ENCODE data around the gene IGDCC3.

IGDCC3 gene

DNA sequence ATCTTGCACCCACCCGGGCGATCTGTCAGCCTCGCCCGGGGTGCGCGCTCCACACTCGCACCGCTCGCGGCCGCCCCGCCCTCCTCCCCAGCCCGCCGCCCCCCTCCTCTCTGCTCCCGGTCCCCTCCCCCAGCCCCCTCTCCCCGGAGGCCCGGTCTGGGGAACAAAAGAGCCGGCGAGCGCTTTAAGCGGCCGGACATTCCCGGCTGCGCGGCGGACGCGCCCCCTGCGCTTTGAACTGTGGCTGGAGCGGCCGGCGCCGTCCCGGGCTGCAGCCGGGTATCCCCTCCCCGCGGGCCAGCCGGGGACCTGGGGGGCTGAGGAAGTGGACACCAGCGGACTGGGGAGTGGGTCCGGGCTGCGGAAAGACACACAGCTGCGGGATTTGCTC lies at the start of gene IGDCC3:
IGDCC3 (minus strand) TSS at position 27 of the 391 bp plus-strand sequence. CDS start 214 bp downstream, outside the sequence.
- DNase-seq = no peak

DNA sequence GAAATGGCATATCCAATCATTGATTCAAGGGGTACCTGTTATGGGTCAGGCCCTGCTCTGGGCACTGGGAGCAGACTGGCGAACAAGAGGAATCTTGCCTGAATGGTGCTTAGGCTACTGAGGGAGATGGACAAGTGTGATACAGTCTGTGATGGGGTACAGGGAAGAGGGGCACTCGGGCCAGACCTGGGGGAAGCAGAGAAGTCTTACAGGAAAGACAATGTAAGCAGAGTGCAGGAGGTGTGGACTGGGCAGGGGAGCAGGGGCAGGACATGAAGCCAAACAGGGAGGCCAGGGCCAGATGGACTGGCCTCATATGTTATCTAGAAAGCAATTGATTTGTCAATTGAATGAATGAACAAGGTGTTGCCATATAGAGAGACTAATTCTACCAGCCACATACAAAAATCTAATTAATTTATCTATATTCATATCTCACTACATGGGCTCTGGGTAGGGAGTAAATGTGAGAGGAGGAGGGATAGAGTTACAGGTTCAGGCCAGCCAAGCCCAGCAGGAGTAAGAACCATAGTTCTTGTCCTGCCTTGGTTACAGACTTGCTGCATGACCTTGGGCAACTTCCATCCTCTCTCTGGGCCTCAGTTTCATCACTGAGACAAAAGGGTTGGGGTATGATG lies 48.5 kb upstream of the IGDCC3 start:
- no peak for DNase-seq

GRCh38 chr15:65424683-65425082 lies 46.9 kb upstream of the IGDCC3 start:
- DNase-seq = no peak

- no peak for DNase-seq
These were observed 46.3 kb upstream of the IGDCC3 start for GRCh38 chr15:65423976-65424679.

- no peak for DNase-seq
These were observed 45.6 kb upstream of the IGDCC3 start for GRCh38 chr15:65423150-65423975.

DNA sequence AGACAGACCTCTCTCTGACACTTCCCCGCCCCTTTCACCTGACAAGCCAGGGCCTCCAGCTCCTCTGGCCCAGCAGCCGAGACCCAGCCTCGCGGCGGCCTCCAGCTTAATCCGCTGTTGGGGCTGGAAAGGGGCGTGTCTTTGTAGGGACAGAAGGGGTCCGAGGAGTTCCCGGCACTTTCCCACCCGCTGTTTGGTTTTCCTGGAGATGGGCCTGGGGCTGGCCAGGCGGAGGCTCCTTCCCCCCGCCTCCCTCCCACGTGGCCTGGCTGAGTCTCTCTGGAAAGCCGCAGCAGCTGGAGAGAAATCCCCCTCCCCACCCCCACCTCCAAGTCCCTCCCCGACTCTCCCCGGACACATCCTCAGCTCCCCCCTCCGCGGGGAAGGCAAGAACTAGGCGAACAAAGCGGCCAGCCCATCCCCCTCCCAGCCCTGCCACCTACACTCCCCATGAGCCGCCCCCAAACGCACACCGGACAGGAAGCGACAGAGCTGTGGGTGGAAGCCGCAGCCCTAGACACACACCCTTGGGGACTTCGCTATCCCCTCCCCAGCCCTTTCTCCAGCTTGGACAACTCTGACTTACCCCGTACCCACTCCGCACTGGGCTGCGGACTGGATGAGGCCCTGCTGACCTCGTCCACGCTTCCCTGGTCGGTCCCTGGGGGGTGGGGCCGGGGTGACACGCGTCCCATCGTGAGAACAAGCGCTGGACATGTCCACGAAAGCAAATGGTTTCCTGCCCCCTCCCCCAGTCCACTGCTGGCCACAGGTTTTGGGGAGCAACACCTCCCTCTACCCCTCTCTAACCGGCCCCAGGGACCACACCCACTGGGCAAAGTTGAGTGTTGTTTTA lies 43.8 kb upstream of the IGDCC3 start:
- peak; percentile 14 to 47 for DNase-seq

DNA sequence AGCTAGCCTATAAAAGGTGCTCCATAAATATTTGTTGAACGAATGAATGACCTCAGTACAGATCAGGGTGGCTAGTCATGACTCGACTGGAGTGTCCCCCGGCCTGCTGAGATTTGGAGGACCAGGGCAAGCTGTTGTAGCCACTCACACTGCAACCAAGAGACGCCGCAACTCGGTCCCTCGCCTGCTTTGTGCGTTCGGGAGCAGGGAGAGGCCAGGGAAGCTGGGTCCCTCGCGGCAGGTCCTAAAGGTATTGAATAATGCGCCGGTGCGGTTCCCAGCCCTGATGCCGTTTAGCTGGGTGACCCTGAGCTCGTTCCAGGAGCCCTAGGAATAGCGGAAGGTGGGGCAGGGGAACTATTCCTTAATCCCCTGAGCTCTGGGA lies 43.2 kb upstream of the IGDCC3 start:
- no peak for DNase-seq

- no peak for DNase-seq
These were observed 40.8 kb upstream of the IGDCC3 start for GRCh38 chr15:65418596-65418995.

GRCh38 chr15:65416845-65417416 lies 39.1 kb upstream of the IGDCC3 start:
- no peak for DNase-seq

- no peak for DNase-seq
These were observed 37.2 kb upstream of the IGDCC3 start for GRCh38 chr15:65414841-65415621.

DNA sequence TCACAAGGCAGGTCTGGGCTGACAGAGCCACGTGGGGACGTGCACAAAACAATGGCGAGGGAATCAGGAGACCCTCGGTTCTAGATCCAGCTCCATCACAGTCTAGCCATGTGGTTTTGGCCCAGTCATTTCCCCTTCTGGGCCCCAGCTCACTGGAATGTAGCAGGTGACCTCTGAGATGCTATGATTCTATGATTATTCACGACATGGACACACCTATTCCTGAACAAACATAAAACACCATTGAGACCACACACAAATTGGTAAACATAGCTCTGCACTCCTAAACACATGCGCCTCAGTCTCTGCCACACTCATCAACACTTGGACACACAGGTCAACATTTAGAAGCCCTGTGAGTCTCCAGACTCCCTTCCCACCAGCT lies 36.0 kb upstream of the IGDCC3 start:
- DNase-seq = no peak

GRCh38 chr15:65413051-65413759 lies 35.4 kb upstream of the IGDCC3 start:
- DNase-seq = no peak

- DNase-seq = no peak
These were observed 34.8 kb upstream of the IGDCC3 start for GRCh38 chr15:65412556-65412955.

DNA sequence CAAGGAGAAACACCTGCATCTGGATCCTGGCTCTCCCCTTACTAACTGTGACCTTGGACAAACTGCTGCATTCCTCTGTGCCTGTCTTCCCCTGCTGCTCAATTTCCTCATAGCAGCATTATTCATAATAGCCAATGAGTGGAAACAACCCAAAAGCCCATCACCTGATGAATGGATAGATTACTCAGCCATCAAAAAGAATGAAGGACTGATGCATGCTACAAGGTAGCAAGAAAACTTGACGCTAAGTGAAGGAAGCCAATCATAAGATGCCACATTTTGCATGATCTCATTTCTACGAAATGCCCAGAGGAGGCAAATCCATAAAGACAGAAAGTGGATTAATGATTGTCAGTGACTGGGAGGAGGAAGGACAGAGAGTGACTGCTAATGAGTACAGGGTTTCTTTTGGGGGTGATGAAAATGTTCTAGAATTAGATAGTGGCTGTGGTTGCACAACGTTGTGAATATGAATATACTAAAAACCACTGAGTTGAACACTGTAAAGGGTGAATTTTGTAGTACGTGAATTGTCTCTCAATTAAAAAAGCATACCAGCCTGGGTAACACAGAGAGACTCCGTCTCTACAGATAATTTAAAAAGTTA lies 33.8 kb upstream of the IGDCC3 start:
- DNase-seq = no peak

DNA sequence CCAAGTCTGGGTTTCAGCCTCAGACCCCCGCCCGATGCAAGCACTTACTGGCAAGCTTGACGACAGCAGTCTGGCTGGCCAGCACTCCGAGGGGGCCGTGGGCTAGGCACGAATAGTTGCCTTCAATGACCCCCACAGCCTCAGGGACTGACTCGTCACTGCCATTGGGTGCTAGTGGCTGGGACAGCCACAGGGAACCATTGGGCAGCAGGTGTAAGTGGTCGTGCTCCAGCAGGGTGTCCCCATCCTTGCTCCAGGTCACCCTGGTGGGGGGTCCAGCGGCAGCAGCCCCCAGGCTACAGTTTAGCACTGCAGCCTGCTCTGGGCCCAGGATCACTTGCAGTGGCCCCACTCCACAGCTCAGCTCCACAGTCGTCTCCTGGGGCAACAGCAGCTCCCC lies 33.2 kb upstream of the IGDCC3 start:
- DNase-seq = no peak

DNA sequence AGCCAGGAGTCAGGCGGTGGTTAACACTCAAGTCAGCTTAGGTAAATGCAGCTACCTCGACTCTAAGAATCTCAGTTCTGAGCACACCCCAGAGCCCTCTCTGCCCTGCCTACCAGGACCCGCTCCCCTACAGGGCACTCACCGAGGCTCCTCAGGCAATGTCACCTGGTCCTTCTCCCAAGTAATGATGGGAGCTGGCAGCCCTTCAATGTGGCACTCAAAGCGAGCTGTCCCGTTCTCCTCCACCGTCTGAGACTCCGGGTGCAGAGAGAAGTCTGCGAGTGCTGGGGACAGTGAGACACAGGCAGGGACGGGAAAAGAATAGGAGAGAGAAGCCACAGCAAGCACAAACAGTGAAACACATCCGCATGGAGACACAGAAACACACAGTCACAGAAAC lies 32.2 kb upstream of the IGDCC3 start:
- DNase-seq = no peak

DNA sequence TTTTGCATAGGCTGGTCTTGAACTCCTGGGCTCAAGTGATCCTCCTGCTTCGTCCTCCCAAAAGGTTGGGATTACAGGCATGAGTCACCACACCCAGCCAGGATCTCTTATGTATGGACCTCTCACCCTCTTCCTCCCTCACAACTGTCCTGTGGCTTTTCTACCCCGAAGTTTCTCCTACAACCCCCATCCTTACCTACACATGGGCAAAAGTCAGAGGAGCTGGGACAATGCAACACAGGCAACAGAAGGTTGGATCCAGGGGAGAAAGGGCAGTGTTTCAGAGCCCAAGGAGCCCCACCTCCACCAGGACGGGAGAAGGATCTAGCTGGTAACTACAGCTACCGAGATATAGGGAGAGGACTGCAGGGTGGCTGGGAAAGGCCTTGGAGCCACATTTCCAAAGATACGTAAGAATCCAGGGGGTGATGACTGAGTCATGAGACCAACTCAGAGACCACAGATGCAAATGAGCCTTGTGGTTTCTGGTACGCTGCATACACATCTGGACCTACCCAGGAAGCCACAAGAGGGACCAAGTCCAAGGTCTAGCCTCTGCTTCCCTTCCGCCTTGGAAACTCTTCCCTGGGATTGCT lies 31.3 kb upstream of the IGDCC3 start:
- peak; percentile 46 to 68 for DNase-seq

DNA sequence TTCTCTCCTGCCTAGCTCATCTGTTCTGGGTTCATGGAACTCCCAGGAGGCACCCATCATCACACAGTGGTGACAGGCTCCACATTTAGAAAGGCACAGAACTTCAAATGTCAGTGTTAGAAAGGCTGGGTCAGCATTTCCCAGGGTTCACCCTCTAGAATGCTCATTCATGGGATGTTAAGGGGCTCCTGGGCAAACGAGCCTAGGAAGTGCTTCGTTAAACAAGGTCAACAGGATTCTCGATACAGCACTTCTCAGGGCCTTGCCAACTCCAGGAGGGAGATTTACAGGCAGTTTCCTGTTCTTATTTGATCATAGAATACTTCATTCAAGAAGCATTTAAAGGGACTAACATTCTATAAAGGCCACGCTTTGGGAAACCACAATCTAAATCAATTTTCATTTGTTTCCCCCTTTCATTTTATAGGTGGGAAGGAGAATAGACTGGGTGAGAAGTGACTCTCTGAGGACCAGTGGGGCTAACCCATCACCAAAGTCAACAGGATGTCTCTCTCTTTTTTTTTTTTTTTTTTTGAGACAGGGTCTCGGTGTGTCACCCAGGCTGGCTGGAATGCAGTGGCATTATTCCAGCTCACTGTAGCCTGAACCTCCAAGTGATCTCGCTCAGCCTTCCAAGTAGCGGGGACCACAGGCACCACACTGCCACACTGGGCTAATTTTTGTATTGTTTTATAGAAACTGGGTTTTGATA lies 30.7 kb upstream of the IGDCC3 start:
- no peak for DNase-seq

GRCh38 chr15:65406424-65407000 lies 28.7 kb upstream of the IGDCC3 start:
- no peak for DNase-seq
